Breast epithelium (tissue), 4 donors: Measurements from ENCODE around the gene FAM174C. TPM values are rescaled to one million over a fixed set of nuclear protein-coding genes. Genes with fewer than 3 reads are reported as not detected.

Source experiments
- DNase-seq, 2 donors: peaks; one replicate each; pipeline ENCODE4 v3.0.0-alpha.2; 2019; ENCODE audit warnings: low spot score in 2 of 2
- H3K27ac ChIP-seq, 2 donors: fragments of 200-600 bp; sonication (generic) in 1 of 2; one replicate each; pipeline ENCODE4 v1.5.1; 2016 to 2019; ENCODE audit warnings: mild to moderate bottlenecking in 1 of 2
- H3K27me3 ChIP-seq, 2 donors: fragments of 200-600 bp; sonication (generic) in 1 of 2; one replicate each; pipeline versions ENCODE4 v1.5.1 to v1.6.0; 2017 to 2019; ENCODE audit warnings: control low read depth in 1 of 2, mild to moderate bottlenecking in 1 of 2
- H3K36me3 ChIP-seq: fragments of 200-600 bp; one replicate; pipeline ENCODE4 v1.5.1; 2019
- H3K4me1 ChIP-seq, 2 donors: fragments of 200-600 bp; sonication (generic); one replicate each; pipeline ENCODE4 v1.5.1; 2016 to 2019; ENCODE audit warnings: control low read depth in 1 of 2
- H3K4me3 ChIP-seq, 3 donors: fragments of 200-600 bp; sonication (generic); 1 replicate in 2 of 3; 2 replicates in 1 of 3; pipeline ENCODE4 v1.5.1; 2016 to 2019; ENCODE audit warnings: mild to moderate bottlenecking in 3 of 3, moderate library complexity in 2 of 3
- H3K9me3 ChIP-seq, 2 donors: fragments of 200-600 bp; sonication (generic) in 1 of 2; one replicate each; pipeline ENCODE4 v1.5.1; 2016 to 2019; ENCODE audit warnings: control low read depth in 1 of 2
- CTCF ChIP-seq, 3 donors: fragments of 450-650 bp; IDR thresholded peaks; one replicate each; pipeline ENCODE4 v1.5.1; 2016 to 2017; ENCODE audit warnings: antibody characterized with exemption in 3 of 3, mild to moderate bottlenecking in 3 of 3, moderate library complexity in 3 of 3
- POLR2A ChIP-seq: fragments of 450-650 bp; IDR thresholded peaks from one replicate; pipeline ENCODE4 v1.6.1; 2016; ENCODE audit warnings: antibody characterized with exemption, mild to moderate bottlenecking, moderate library complexity
- POLR2AphosphoS5 ChIP-seq, 3 donors: sonication (generic); formaldehyde crosslinking; IDR thresholded peaks; one replicate each; pipeline ENCODE4 v1.6.1; 2017; ENCODE audit warnings: antibody characterized with exemption in 3 of 3
- intact Hi-C: fragments of 100-400 bp; cut with DNase I; formaldehyde crosslinking; loops from one replicate; pipeline ENCODE4 v1.15.1; 2023; ENCODE audit warnings: low total_unique reads
- total RNA-seq, 3 donors: library from RNA; depleted of rRNA; stranded (reverse); fragments of >200 nt; gene quantifications; one replicate each; pipeline ENCODE4 v1.1.0, GENCODE V29; 2016

FAM174C gene
- total RNA-seq, 3 donors from 2014 or later = 43.9 to 60.6 (median 53.1) TPM

- H3K27me3 ChIP-seq = no peaks in the 10 kb centered on the region
- peak overlapping the region in 2 of 3 donors; percentile 83 to 97 for H3K4me3 ChIP-seq
- TF ChIP-seq POLR2A (no peak), CTCF (IDR thresholded peaks at IDR 0.05) (no peak), POLR2AphosphoS5 (IDR thresholded peaks at IDR 0.05) (no peak)
- peaks cover 13 to 21% of the 10 kb centered on the region in 2 donors for H3K4me1 ChIP-seq
- DNase-seq = no peak
- intact Hi-C loops = no loop called here
- peak overlapping the region; percentile 99 for H3K27ac ChIP-seq
- no peaks in the 10 kb centered on the region for H3K9me3 ChIP-seq
- H3K36me3 ChIP-seq = peaks cover 11% of the 10 kb centered on the region
Measured at GRCh38 chr19:1254530-1255185, 20.7 kb upstream of the FAM174C start.

- Histone ChIP-seq H3K27me3 (no peaks in the 10 kb centered on the region), H3K4me1 (peaks cover 18 to 29% of the 10 kb centered on the region in 2 donors), H3K4me3 (peak overlapping the region in 1 of 3 donors; percentile 97), H3K27ac (peak overlapping the region; percentile 99), H3K36me3 (peaks cover 11% of the 10 kb centered on the region), H3K9me3 (no peaks in the 10 kb centered on the region)
- no peak for DNase-seq
- intact Hi-C loops = no loop called here
- TF ChIP-seq POLR2AphosphoS5 (IDR thresholded peaks at IDR 0.05) = no peak
- no peak for TF ChIP-seq POLR2A
- TF ChIP-seq CTCF (IDR thresholded peaks at IDR 0.05) = no peak
Measured at GRCh38 chr19:1255186-1256161, 19.9 kb upstream of the FAM174C start.

- peaks cover 11% of the 10 kb centered on the region for H3K36me3 ChIP-seq
- peaks cover 20 to 33% of the 10 kb centered on the region in 2 donors for H3K4me1 ChIP-seq
- no peak for DNase-seq
- no peaks in the 10 kb centered on the region for H3K27me3 ChIP-seq
- no peaks in the 10 kb centered on the region for H3K9me3 ChIP-seq
- intact Hi-C loops = no loop called here
- no peak overlapping the region for H3K4me3 ChIP-seq
- peak in 1 of 3 donors; percentile 13 for TF ChIP-seq POLR2AphosphoS5 (IDR thresholded peaks at IDR 0.05)
- TF ChIP-seq POLR2A = no peak
- H3K27ac ChIP-seq = peak overlapping the region; percentile 70 to 98
Measured at GRCh38 chr19:1256646-1257474, 18.5 kb upstream of the FAM174C start.

- peaks cover 26 to 41% of the 10 kb centered on the region in 2 donors for H3K4me1 ChIP-seq
- H3K27me3 ChIP-seq = no peaks in the 10 kb centered on the region
- no peaks in the 10 kb centered on the region for H3K9me3 ChIP-seq
- peak overlapping the region; percentile 97 to 98 for H3K27ac ChIP-seq
- peaks cover 11% of the 10 kb centered on the region for H3K36me3 ChIP-seq
- intact Hi-C loops = no loop called here
- DNase-seq = no peak
- peak overlapping the region in 1 of 3 donors; percentile 0 for H3K4me3 ChIP-seq
- TF ChIP-seq CTCF (IDR thresholded peaks at IDR 0.05) = no peak
- no peak for TF ChIP-seq POLR2AphosphoS5 (IDR thresholded peaks at IDR 0.05)
- no peak for TF ChIP-seq POLR2A
Measured at GRCh38 chr19:1257475-1258162, 17.7 kb upstream of the FAM174C start.

GRCh38 chr19:1258163-1258492, 17.2 kb upstream of the FAM174C start:
- peaks cover 11% of the 10 kb centered on the region for H3K36me3 ChIP-seq
- TF ChIP-seq POLR2AphosphoS5 (IDR thresholded peaks at IDR 0.05) (no peak), CTCF (IDR thresholded peaks at IDR 0.05) (no peak), POLR2A (no peak)
- H3K27ac ChIP-seq = peak overlapping the region; percentile 97 to 98
- no peaks in the 10 kb centered on the region for H3K9me3 ChIP-seq
- H3K4me3 ChIP-seq = peak overlapping the region in 1 of 3 donors; percentile 0
- no peaks in the 10 kb centered on the region for H3K27me3 ChIP-seq
- DNase-seq = no peak
- peaks cover 31 to 45% of the 10 kb centered on the region in 2 donors for H3K4me1 ChIP-seq
- intact Hi-C loops = no loop called here
